ENCODE measurements around the gene GMPPB. TPM values are rescaled to one million over a fixed set of nuclear protein-coding genes. Genes with fewer than 3 reads are reported as not detected.

GMPPB gene
- total and polyA plus RNA-seq, 9 of the 15 experiments (the other 6 are each of a cell fraction or from before 2014, with no cell fraction given), result 0.53 to 17.4 (median 8.1) TPM

GRCh38 chr3:49754536-49754935 is 30.8 kb upstream of the GMPPB start:
- Histone ChIP-seq H2AFZ (ENCODE audit: low read depth, low read length) (no peak overlapping the region), H3K4me1 (replicated peaks in 1 of 2; ENCODE audit: control insufficient read depth in 2 of 2, insufficient read depth in 2 of 2, low read length in 2 of 2) (no peaks in the 10 kb centered on the region; a peak in 1 of 5 replicates), H3K27ac (ENCODE audit: extremely low read depth, low read depth, low read length) (no peak overlapping the region), H3K9ac (ENCODE audit: insufficient read depth in 1 of 2, low read depth in 2 of 2, low read length in 2 of 2) (no peak overlapping the region), H3K9me3 (replicated peaks; ENCODE audit: control insufficient read depth, insufficient read depth, low read depth, low read length) (no peaks in the 10 kb centered on the region), H4K20me1 (replicated peaks; ENCODE audit: control insufficient read depth, insufficient read depth, low read length) (peaks cover 13% of the 10 kb centered on the region; the same call in 1 of the 2 replicates), H3K27me3 (ENCODE audit: control insufficient read depth in 2 of 2, insufficient read depth in 2 of 2, low read length in 2 of 2) (no peaks in the 10 kb centered on the region), H3K4me3 (no peak overlapping the region), H3K9me1 (ENCODE audit: control insufficient read depth, insufficient read depth, low read length) (no peaks in the 10 kb centered on the region), H3K79me2 (ENCODE audit: control insufficient read depth, insufficient read depth, low read length) (peaks cover 68% of the 10 kb centered on the region), H3K4me2 (ENCODE audit: insufficient read depth, low read length) (no peak overlapping the region), H3K36me3 (ENCODE audit: control insufficient read depth, insufficient read depth, low read length) (peaks cover 6% of the 10 kb centered on the region; the same call in 1 of the 3 replicates)
- in situ Hi-C loops (cut with MboI), result no loop called here
- WGBS (ENCODE audit: insufficient coverage, low coverage, missing lambda C conversion rate), result 60% methylated on average over 1 of the region's 1 CpG
- ChIA-PET POLR2A (no interaction called here), CTCF (ENCODE audit: low intra/inter-chr PET ratio) (interaction anchor here (0.6 kb wide), 1 partner anchor 18 kb away, joined by 3 read pairs; no protein-coding TSS in a partner anchor)
- BruUV-seq (replicated peaks), result no TSS peak
- ATAC-seq, result no peak
- no peak for FAIRE-seq
- intact Hi-C loops (cut with micrococcal nuclease), result no loop called here
- TF ChIP-seq, protein P1, sequence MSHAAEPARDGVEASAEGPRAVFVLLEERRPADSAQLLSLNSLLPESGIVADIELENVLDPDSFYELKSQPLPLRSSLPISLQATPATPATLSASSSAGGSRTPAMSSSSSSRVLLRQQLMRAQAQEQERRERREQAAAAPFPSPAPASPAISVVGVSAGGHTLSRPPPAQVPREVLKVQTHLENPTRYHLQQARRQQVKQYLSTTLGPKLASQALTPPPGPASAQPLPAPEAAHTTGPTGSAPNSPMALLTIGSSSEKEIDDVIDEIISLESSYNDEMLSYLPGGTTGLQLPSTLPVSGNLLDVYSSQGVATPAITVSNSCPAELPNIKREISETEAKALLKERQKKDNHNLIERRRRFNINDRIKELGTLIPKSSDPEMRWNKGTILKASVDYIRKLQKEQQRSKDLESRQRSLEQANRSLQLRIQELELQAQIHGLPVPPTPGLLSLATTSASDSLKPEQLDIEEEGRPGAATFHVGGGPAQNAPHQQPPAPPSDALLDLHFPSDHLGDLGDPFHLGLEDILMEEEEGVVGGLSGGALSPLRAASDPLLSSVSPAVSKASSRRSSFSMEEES (CRISPR knock-in tag; IDR thresholded peaks at IDR 0.05), result no peak
- TF ChIP-seq, protein P2, sequence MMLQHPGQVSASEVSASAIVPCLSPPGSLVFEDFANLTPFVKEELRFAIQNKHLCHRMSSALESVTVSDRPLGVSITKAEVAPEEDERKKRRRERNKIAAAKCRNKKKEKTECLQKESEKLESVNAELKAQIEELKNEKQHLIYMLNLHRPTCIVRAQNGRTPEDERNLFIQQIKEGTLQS (IDR thresholded peaks at IDR 0.05), result no peak
- TF ChIP-seq, protein P2 (CRISPR knock-in tag; conservative IDR thresholded peaks at IDR 0.05), result no peak
- TF ChIP-seq ESRRA (IDR thresholded peaks at IDR 0.05; ENCODE audit: borderline replicate concordance, low read depth) (no peak), HNRNPLL (IDR thresholded peaks at IDR 0.05; ENCODE audit: low read depth, low read length, poor library complexity, severe bottlenecking) (no peak), CBX5 (IDR thresholded peaks at IDR 0.05; ENCODE audit: borderline replicate concordance, low read depth) (no peak), STAG1 (CRISPR knock-in tag; IDR thresholded peaks at IDR 0.05; ENCODE audit: borderline replicate concordance) (no peak), ZNF57 (CRISPR knock-in tag; IDR thresholded peaks at IDR 0.05) (no peak), ARHGAP35 (IDR thresholded peaks at IDR 0.05; ENCODE audit: partially characterized antibody) (no peak), FIP1L1 (IDR thresholded peaks at IDR 0.05; ENCODE audit: low read depth, low read length, poor library complexity, severe bottlenecking) (no peak), ZBED1 (IDR thresholded peaks at IDR 0.05) (no peak), ZNF12 (CRISPR knock-in tag; IDR thresholded peaks at IDR 0.05) (no peak)
- TF ChIP-seq, protein P3, sequence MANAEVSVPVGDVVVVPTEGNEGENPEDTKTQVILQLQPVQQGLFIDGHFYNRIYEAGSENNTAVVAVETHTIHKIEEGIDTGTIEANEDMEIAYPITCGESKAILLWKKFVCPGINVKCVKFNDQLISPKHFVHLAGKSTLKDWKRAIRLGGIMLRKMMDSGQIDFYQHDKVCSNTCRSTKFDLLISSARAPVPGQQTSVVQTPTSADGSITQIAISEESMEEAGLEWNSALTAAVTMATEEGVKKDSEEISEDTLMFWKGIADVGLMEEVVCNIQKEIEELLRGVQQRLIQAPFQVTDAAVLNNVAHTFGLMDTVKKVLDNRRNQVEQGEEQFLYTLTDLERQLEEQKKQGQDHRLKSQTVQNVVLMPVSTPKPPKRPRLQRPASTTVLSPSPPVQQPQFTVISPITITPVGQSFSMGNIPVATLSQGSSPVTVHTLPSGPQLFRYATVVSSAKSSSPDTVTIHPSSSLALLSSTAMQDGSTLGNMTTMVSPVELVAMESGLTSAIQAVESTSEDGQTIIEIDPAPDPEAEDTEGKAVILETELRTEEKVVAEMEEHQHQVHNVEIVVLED (CRISPR knock-in tag; IDR thresholded peaks at IDR 0.05), result no peak
- TF ChIP-seq, protein P4, sequence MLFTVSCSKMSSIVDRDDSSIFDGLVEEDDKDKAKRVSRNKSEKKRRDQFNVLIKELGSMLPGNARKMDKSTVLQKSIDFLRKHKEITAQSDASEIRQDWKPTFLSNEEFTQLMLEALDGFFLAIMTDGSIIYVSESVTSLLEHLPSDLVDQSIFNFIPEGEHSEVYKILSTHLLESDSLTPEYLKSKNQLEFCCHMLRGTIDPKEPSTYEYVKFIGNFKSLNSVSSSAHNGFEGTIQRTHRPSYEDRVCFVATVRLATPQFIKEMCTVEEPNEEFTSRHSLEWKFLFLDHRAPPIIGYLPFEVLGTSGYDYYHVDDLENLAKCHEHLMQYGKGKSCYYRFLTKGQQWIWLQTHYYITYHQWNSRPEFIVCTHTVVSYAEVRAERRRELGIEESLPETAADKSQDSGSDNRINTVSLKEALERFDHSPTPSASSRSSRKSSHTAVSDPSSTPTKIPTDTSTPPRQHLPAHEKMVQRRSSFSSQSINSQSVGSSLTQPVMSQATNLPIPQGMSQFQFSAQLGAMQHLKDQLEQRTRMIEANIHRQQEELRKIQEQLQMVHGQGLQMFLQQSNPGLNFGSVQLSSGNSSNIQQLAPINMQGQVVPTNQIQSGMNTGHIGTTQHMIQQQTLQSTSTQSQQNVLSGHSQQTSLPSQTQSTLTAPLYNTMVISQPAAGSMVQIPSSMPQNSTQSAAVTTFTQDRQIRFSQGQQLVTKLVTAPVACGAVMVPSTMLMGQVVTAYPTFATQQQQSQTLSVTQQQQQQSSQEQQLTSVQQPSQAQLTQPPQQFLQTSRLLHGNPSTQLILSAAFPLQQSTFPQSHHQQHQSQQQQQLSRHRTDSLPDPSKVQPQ (CRISPR knock-in tag; IDR thresholded peaks at IDR 0.05; ENCODE audit: borderline replicate concordance), result no peak
- no peak for DNase-seq (ENCODE audit: extremely low read depth in 1 of 4, low spot score in 3 of 4)

Measured in K562 (cell line).